Muscle of leg (tissue), 11 donors: ENCODE measurements around the gene GPR152. TPM values are rescaled to one million over a fixed set of nuclear protein-coding genes. Genes with fewer than 3 reads are reported as not detected.
A peak's percentile ranks its signal among the peaks of the same experiment; 100 is the strongest.

Experiments used
- DNase-seq: peaks from one replicate; pipeline ENCODE4 v3.0.0; 2013
- H3K27ac ChIP-seq: one replicate; pipeline ENCODE4 v1.5.1; 2013; ENCODE audit warnings: mild to moderate bottlenecking, low read length, control low read depth
- H3K27me3 ChIP-seq: one replicate; pipeline ENCODE4 v1.6.1; 2013; ENCODE audit warnings: low read length; ENCODE audit not compliant: control insufficient read depth, insufficient read depth
- H3K36me3 ChIP-seq: one replicate; pipeline ENCODE4 v1.6.1; 2013; ENCODE audit warnings: low read length; ENCODE audit not compliant: control insufficient read depth, insufficient read depth
- H3K4me1 ChIP-seq: one replicate; pipeline ENCODE4 v1.6.1; 2013; ENCODE audit warnings: low read length; ENCODE audit not compliant: control insufficient read depth, insufficient read depth
- H3K4me3 ChIP-seq: one replicate; pipeline ENCODE4 v1.5.1; 2013; ENCODE audit warnings: low read length, control low read depth
- H3K9me3 ChIP-seq: replicated peaks from 2 replicates; pipeline ENCODE4 v1.6.1; 2013; ENCODE audit warnings: low read depth, low read length; ENCODE audit not compliant: control insufficient read depth
- WGBS: methylation state at CpG from one replicate; pipeline ENCODE4 v1.1.5; 2013; ENCODE audit warnings: missing lambda C conversion rate; ENCODE audit not compliant: insufficient coverage; 5-methylcytosine and 5-hydroxymethylcytosine counted together
- polyA plus RNA-seq, 8 donors: library from polyadenylated mRNA; unstranded; fragments of 120-200 nt; gene quantifications; one replicate each; pipeline versions ENCODE4 v1.2.1 to v1.2.3, GENCODE V29; 2013; ENCODE audit warnings: inconsistent platforms in 1 of 8, low replicate concordance in 1 of 8; ENCODE audit not compliant: insufficient read length in 8 of 8, insufficient read depth in 1 of 8
- total RNA-seq: library from RNA; stranded (reverse); fragments of 120-200 nt; gene quantifications from one replicate; pipeline ENCODE4 v1.2.4, GENCODE V29; 2013

Gene GPR152
- total and polyA plus RNA-seq, 9 donors = not detected

- peaks cover 9% of the 10 kb centered on the region for H3K36me3 ChIP-seq
- H3K4me3 ChIP-seq = peak overlapping the region; percentile 60
- peaks cover 33% of the 10 kb centered on the region for H3K4me1 ChIP-seq
- peak overlapping the region; percentile 82 for H3K27ac ChIP-seq
- H3K27me3 ChIP-seq = no peaks in the 10 kb centered on the region
- WGBS = 6% methylated on average over 30 of the region's 56 CpGs
- DNase-seq = peak; percentile 76
- no peaks in the 10 kb centered on the region for H3K9me3 ChIP-seq
Observed at GRCh38 chr11:67464411-67465188, 12.1 kb upstream of the GPR152 start.

- Histone ChIP-seq H3K9me3 (no peaks in the 10 kb centered on the region), H3K36me3 (peaks cover 9% of the 10 kb centered on the region), H3K4me1 (peaks cover 29% of the 10 kb centered on the region), H3K4me3 (peak overlapping the region; percentile 60), H3K27ac (peak overlapping the region; percentile 82), H3K27me3 (no peaks in the 10 kb centered on the region)
- peak; percentile 21 for DNase-seq
- WGBS = 84% methylated on average over 11 of the region's 20 CpGs
Observed at GRCh38 chr11:67463680-67464410, 11.3 kb upstream of the GPR152 start.

GRCh38 chr11:67463186-67463585 is 10.7 kb upstream of the GPR152 start:
- DNase-seq = no peak
- Histone ChIP-seq H3K4me3 (no peak overlapping the region), H3K4me1 (peaks cover 25% of the 10 kb centered on the region), H3K27ac (no peak overlapping the region), H3K36me3 (peaks cover 9% of the 10 kb centered on the region), H3K9me3 (no peaks in the 10 kb centered on the region), H3K27me3 (no peaks in the 10 kb centered on the region)
- 88% methylated on average over 2 of the region's 10 CpGs for WGBS

- no peak for DNase-seq
- H3K27ac ChIP-seq = no peak overlapping the region
- 77% methylated on average over 16 of the region's 19 CpGs for WGBS
Observed at GRCh38 chr11:67458266-67458665, 5.7 kb upstream of the GPR152 start.

GRCh38 chr11:67457453-67457852 is 4.9 kb upstream of the GPR152 start:
- Histone ChIP-seq H3K4me1 (peaks cover 2% of the 10 kb centered on the region), H3K27ac (no peak overlapping the region), H3K9me3 (no peaks in the 10 kb centered on the region), H3K4me3 (no peak overlapping the region), H3K36me3 (no peaks in the 10 kb centered on the region), H3K27me3 (peaks cover 4% of the 10 kb centered on the region)
- no peak for DNase-seq
- WGBS = 95% methylated on average over 11 of the region's 12 CpGs

More at GRCh38 chr11:67458266-67458665, 5.7 kb upstream of the GPR152 start:
- Histone ChIP-seq H3K4me1 (no peaks in the 10 kb centered on the region), H3K4me3 (no peak overlapping the region), H3K36me3 (no peaks in the 10 kb centered on the region), H3K27me3 (peaks cover 4% of the 10 kb centered on the region), H3K9me3 (no peaks in the 10 kb centered on the region)

- no peaks in the 10 kb centered on the region for H3K9me3 ChIP-seq
- peaks cover 9% of the 10 kb centered on the region for H3K4me1 ChIP-seq
- peaks cover 4% of the 10 kb centered on the region for H3K27me3 ChIP-seq
- H3K4me3 ChIP-seq = no peak overlapping the region
- H3K27ac ChIP-seq = no peak overlapping the region
- no peaks in the 10 kb centered on the region for H3K36me3 ChIP-seq
- 81% methylated on average over 18 of the region's 25 CpGs for WGBS
- no peak for DNase-seq
Observed at GRCh38 chr11:67456068-67456705, 3.7 kb upstream of the GPR152 start.

- no peak for DNase-seq
- Histone ChIP-seq H3K9me3 (no peaks in the 10 kb centered on the region), H3K4me3 (no peak within 1 kb of the TSS), H3K36me3 (no peaks in the 10 kb centered on the region), H3K27me3 (peaks cover 4% of the 10 kb centered on the region), H3K4me1 (peaks cover 9% of the 10 kb centered on the region), H3K27ac (no peak within 1 kb of the TSS)
- WGBS = no CpG with 5 or more reads among the region's 3 CpGs
Observed at GRCh38 chr11:67455054-67455453, 2.5 kb upstream of the GPR152 start, which contains the start of gene CABP4. TSS of gene CABP4 (plus strand) at chr11:67455354. CDS start at chr11:67455424, 70 bp downstream.

- no peak overlapping the region for H3K4me3 ChIP-seq
- H3K36me3 ChIP-seq = no peaks in the 10 kb centered on the region
- H3K9me3 ChIP-seq = no peaks in the 10 kb centered on the region
- peaks cover 4% of the 10 kb centered on the region for H3K27me3 ChIP-seq
- WGBS = 82% methylated on average over 13 of the region's 21 CpGs
- DNase-seq = no peak
- H3K4me1 ChIP-seq = peaks cover 9% of the 10 kb centered on the region
- no peak overlapping the region for H3K27ac ChIP-seq
Observed at GRCh38 chr11:67453816-67454732, 1.5 kb upstream of the GPR152 start.

- no peak overlapping the region for H3K4me3 ChIP-seq
- H3K27ac ChIP-seq = no peak overlapping the region
Observed at GRCh38 chr11:67451658-67451976, 912 bp downstream of the GPR152 start.

More at GRCh38 chr11:67451658-67451976, 912 bp downstream of the GPR152 start:
- peaks cover 4% of the 10 kb centered on the region for H3K27me3 ChIP-seq
- no peaks in the 10 kb centered on the region for H3K36me3 ChIP-seq
- no peak for DNase-seq
- no peaks in the 10 kb centered on the region for H3K9me3 ChIP-seq
- peaks cover 9% of the 10 kb centered on the region for H3K4me1 ChIP-seq
- WGBS = 86% methylated on average over 14 of the region's 14 CpGs
